CD4-positive, alpha-beta T cell treated with Interleukin-6 for 4 hours (primary cell): ENCODE results near the gene SRD5A2.

Experiments
- DNase-seq: peaks from one replicate; pipeline ENCODE4 v3.0.0-alpha.2; 2020; ENCODE audit warnings: mixed read lengths

SRD5A2 gene

GRCh38 chr2:31580321-31581117 lies at the start of gene SRD5A2:
Gene SRD5A2 (minus strand): TSS chr2:31580938. CDS start chr2:31580900, 38 bp downstream.
- no peak for DNase-seq

GRCh38 chr2:31606509-31606908 lies 25.8 kb upstream of the SRD5A2 start:
- DNase-seq = no peak

DNA sequence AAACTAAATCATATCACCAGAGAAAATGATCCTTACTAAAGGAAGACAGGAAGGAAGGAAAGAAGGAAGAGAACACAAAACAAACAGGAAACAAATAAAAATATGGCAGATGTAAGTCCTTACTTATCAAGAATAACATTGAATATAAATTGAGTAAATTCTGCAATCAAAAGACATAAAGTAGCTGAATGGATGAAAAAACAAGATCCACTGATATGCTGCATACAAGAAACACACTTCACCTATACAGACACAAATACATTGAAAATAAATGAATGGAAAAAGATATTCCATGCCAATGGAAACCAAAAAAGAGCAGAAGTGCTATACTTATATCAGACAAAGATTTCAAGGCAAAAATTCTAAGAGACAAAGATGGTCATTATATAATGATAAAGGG lies 18.0 kb upstream of the SRD5A2 start:
- no peak for DNase-seq

DNA sequence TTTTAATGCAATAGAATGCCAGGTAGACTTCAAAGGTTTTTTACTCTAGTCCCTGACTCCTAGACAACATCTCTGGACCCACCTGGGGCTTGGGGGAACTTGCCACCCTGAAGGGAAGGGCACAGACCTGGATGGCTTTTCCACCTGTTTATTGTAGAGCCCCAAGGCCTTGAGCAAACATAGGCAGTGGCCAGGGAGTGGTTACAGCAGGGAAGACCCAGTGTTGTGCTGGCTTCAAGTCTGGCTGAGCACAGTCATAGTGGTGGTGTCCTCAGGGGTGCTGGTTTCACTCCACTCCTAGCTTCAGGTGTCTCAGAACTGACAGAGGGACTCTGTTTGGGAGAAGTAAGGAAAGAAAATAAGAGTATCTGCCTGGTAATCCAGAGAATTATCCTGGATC lies 5.5 kb upstream of the SRD5A2 start:
- no peak for DNase-seq

DNA sequence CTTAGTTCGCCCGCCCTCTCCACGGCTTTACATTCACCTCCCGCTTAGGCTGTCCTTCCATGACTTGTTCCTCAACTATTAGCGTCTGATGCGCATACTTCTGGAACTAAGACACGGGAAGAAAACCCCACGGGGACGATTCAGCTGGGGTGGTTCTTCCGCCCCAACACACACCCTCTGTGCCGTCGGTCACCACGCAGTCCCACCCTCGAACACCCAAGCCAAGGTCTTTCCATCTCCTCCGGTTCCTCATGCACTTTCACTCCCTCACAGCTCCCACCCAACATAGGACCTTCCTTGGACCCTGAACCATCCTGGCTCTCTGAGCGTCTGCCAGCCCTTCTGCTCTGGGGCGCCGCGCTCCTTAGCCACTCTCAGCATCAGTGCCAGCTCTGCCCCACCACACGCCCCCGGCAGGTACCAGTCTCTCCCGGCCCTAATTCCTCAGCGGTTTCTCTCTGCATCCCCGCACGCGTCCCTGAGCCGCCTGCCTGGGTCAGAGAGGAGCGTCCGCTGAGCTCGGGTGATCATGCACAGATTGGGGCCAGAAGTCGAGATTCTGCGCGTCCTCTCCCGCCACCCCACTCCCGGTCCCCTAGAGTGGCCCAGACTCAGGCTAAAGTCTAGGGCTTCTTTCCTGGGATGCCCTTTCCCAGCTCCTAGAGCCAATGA lies 522 bp upstream of the SRD5A2 start:
- DNase-seq = no peak

GRCh38 chr2:31579996-31580320 lies 780 bp downstream of the SRD5A2 start:
- DNase-seq = no peak

- DNase-seq = no peak
Observed at GRCh38 chr2:31578316-31578715, 2.4 kb downstream of the SRD5A2 start.

DNA sequence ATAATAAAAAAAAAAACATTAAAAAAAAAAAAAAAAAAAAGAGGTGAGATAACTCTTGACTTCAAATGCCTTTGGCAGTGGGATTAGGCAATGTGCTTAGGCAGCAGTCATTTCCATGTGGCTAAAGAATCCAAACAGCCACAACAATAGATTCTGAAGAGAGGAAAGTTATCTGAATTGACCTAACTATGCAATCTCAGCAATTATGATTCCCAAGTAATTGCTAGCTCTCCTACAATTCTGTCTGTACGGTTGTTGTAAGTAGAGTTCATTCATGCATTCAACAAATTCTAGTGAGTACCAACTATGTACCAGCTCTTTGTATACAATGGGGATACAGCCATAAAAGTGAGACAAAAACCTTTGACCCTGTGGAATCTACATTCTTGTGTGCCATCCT lies 3.6 kb downstream of the SRD5A2 start:
- no peak for DNase-seq

DNA sequence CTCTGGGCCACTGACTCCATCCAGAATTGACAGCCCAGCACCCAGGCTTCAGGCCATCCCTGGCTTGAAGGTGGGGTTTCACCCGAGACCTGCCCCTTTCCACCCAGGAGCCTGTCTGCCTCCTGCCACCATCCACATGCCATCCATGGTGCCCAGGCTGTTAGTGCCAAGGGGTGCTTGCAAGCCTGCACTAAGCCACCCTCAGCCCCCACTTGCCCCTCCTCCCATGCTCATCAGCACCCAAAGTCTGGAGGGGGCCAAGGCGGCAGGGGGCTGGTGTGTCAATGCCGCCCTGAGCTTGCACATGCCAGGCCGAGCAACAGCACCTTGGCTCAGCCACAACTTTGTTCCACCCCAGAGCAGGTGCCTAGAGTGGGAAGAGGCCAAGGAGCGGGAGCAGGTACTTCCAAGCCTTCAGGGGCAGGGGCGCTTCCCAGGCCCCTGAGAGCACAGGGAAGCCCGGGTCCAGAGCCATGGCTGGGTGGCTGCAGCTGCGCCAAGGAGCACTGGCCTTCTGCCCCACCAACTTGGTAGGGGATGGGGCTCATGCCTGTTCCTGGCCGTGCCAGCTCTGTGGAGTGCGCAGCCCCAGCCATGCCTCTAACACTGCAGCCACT lies 12.0 kb downstream of the SRD5A2 start:
- DNase-seq = no peak

DNA sequence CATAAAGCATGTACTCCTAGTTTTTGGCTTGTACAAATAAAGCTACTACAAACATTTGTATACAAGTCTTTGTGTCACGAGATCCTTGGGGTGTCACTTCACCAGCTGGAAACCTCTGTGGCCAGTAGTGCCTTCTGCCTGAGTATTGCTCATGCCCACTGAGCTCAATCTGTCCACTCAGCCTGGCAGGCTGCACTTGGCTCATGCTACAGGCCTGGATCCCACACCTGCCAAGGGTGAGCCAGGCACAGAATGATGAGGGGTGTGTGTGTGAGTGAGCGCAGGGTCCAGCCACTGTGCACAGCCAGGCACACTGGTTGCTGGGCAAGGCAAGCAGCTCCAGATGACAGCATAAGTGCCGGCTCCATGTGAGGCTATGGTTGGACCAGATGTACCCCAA lies 13.1 kb downstream of the SRD5A2 start:
- no peak for DNase-seq

DNA sequence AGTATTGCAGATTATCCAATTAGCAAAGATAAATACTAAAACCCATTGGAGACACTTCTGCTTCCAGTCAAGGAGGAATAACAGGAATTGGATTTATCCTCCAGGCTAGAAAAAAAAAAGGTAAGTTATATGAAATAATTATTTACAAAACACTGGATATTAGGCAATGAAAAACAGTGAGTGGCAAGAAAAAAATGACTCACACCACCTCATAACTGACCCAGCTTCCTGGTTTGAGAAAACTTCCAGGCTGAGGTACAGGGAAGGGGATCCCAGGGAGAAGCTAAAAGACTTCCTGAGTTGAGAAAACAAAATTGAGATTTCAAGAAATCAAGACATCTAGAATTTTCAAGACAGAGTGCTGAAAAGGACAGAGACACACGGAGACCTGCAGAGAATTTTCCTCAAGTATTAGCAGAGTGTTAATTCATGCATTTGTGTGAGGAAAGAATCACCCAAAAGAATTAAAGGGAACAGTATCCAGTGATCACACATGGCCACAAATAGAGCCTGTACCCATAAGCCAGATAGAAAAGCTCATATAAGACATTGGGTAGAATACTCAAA lies 17.4 kb downstream of the SRD5A2 start:
- no peak for DNase-seq

GRCh38 chr2:31561823-31562222 lies 18.9 kb downstream of the SRD5A2 start:
- no peak for DNase-seq

DNA sequence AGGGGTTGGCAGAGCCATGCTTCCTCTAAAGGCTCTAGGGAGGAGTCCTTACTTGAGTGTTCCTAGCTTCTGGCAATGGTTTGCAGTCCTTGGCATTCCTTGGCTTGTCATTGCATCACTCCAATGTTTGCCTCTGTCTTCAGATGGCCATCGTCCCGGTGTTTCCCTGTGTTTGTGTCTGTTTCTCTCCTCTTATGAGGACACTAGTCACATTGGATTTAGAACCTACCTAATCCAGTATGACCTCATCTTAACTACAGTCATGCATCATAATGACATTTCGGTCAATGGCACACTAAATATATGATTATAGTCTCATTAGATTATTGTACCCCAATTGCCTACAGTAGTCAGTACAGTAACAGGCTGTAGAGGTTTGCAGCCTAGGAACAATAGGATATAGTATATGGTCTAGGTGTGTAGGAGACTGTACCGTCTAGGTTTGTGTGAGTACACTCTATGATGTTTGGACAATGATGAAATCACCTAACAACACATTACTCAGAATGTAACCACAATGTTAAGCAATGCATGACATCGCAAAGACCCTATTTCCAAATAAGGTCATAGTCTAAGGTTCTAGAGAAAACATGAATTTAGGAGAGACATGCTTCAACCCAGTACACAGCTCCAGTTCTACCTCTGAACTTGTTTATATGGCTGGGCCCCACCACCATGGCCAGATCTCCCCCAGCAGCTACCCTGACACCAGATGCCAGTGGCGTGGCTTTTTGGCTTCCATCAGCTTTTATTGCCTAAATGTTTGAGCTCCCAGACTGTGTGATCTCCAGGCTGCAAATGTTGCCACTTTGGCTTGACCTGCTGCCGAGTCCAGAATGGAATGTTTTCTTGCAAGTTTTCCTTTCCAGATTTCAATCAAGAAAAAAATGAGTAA lies 22.1 kb downstream of the SRD5A2 start:
- DNase-seq = no peak

GRCh38 chr2:31556940-31557339 lies 23.8 kb downstream of the SRD5A2 start:
- DNase-seq = no peak

DNA sequence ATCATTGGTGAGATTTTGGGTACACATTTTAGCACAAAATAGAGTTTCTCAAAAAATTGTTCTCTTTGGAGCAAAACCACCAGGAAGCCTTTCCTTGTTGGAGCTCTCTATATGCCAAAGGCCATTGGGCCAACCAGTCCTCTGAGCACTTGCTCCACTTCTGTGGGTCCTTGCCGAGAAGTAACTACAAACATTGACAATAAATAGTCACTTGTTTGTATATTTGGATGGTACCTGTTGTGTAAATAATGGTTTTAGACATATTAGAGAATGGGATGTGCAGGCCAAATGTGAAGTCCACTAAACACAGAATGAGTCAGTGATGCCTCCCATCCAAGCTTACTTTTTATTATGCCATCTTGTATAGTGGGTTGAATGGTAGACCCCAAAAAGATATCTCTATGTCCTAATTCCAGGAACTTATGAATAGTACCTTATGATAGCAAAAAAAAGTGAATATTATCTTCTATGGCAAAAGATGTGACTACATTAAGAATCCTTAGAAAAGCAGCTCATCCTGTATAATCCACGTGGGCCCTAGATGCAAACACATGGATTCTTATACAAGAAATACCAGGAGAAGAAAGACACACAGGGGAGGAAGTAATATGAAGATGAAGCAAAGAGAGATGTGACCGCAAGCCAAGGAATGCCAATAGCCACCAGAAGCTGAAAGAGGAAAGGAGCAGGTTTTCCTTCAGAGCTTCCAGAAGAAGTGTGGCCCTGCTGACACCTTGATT lies 24.6 kb downstream of the SRD5A2 start:
- DNase-seq = no peak

- no peak for DNase-seq
Observed at GRCh38 chr2:31553362-31553761, 27.4 kb downstream of the SRD5A2 start.

DNA sequence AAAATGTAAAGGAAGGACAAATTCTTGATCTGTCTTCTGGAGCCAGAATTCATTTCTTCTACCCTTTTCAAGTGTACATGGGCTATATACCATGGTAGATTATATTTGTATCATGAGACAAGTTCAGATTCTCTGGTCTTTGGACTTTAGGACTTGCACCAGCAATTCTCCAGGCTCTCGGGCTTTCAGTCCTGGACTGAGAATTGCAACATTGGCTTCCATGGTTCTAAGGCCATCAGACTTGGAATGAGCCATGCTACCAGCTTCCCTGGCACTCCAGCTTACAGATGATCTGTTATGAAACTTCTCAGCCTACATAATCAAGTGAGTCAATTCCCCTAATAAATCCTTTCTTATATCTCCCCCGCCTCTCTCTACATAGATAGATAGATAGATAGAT lies 33.3 kb downstream of the SRD5A2 start:
- no peak for DNase-seq

DNA sequence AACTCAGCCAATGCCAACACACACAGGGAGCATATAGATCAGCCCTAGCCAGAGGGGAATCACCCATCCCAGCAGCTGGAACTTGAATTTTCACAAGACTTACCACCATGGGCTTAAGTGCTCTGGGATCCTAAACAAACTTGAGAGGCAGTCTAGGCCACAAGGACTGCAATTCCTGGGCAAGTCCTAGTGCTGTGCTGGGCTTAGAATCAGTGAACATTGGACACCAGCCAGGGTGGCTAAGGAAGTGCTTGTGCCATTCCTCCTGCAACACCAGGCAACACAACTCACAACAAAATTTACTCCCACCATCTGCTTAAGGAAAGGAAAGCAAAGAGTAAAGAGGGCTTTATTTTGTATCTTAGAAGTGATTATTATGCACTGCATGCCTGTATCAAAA lies 38.9 kb downstream of the SRD5A2 start:
- DNase-seq = no peak

DNA sequence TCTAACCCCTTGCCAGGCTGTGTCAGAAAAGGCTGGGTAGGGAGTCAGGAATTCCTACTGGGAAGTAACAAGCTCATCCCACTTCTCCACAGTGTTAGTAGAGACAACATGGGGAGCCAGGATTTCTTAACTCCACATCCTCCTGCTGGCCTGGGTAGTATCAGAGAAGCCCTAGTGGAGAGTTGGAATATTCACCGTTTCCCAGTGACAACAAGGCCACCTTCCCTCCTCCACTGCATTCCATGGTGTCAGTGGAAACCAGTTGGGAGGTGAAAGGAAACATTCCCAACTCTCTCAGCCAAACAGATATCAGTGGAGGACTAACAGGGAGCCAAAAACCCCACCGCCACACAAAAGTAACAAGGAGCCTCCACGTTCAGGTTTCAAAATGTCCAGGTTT lies 41.2 kb downstream of the SRD5A2 start:
- DNase-seq = no peak

GRCh38 chr2:31535768-31536167 lies 45.0 kb downstream of the SRD5A2 start:
- no peak for DNase-seq

DNA sequence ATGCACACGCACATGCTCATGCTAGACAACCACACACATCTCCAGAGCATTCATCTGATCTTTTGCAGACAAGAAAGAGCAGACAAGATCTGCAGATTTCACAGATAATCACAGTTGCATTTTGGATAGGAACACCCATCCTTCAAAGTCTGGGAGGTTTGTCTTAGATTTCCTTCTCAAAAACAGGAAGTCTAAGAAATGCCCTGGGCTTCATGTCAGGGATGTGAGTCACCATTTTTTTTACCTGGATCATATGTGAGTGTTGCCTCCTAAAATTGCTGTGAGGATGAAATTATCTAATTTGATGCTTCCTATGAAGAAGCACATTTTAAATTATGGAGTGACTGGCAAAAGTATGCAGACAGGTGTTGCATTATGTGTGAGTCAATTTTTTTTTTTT lies 46.1 kb downstream of the SRD5A2 start:
- no peak for DNase-seq

DNA sequence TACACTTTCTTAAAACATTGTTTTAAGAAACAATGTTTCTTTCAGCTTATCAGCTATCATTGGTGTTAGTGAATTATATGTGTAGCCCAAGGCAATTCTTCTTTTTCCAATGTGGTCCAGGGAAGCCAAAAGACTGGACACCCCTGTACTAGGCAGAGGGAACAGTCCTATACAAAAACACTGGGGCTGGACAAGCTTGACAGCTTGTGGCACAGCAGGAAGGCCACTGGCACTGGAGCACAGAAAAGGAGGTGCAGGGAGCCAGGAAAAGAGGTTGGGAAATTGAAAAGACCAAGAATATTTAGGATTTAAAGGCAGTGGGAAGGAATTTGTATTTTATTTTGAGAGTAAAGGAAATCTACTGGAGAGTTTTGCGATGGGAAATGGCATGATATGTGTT lies 47.7 kb downstream of the SRD5A2 start:
- DNase-seq = no peak
